Measurements from ENCODE around the gene ALDH1A3. TPM values are rescaled to one million over a fixed set of nuclear protein-coding genes. Genes with fewer than 3 reads are reported as not detected.
A peak's percentile ranks its signal among the peaks of the same experiment; 100 is the strongest.

ALDH1A3 gene
- total and polyA plus RNA-seq, 8 donors: 3.5 to 87.2 (median 30.3) TPM

DNA sequence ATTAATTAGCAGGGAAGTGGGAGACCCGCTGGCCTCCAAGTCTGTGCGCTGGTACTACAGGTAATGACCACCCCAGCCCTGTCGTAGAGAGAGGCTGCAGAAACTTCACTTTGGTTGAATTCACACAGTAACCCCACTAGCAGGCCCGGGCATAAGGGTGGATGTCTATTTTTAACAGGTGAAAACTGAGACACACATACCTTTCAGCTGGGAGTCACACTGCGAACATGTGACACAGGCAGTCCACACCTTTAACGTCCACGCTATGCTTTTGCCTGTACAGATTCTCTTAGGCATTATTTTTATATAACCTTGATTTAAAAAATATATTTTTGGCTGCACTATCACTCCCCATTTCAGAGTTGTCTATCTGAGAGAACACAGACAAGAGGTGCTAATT is 43.4 kb downstream of the ALDH1A3 start:
- intact Hi-C loops (cut with DNase I; ENCODE audit: low total_unique reads): no loop called here
- Histone ChIP-seq H3K36me3 (peaks cover 3 to 36% (median 32%) of the 10 kb centered on the region in 4 donors), H3K27me3 (peaks cover 0 to 10% (median 4%) of the 10 kb centered on the region in 3 donors), H3K4me3 (no peak overlapping the region), H3K27ac (peak overlapping the region in 2 of 5 donors; percentile 31 to 72), H3K9me3 (no peaks in the 10 kb centered on the region), H3K4me1 (peaks cover 9 to 28% (median 22%) of the 10 kb centered on the region in 4 donors)
- TF ChIP-seq POLR2A (IDR thresholded peaks at IDR 0.05) (no peak), EP300 (IDR thresholded peaks at IDR 0.05) (no peak), POLR2AphosphoS5 (IDR thresholded peaks at IDR 0.05) (no peak)
- TF ChIP-seq, protein P1, sequence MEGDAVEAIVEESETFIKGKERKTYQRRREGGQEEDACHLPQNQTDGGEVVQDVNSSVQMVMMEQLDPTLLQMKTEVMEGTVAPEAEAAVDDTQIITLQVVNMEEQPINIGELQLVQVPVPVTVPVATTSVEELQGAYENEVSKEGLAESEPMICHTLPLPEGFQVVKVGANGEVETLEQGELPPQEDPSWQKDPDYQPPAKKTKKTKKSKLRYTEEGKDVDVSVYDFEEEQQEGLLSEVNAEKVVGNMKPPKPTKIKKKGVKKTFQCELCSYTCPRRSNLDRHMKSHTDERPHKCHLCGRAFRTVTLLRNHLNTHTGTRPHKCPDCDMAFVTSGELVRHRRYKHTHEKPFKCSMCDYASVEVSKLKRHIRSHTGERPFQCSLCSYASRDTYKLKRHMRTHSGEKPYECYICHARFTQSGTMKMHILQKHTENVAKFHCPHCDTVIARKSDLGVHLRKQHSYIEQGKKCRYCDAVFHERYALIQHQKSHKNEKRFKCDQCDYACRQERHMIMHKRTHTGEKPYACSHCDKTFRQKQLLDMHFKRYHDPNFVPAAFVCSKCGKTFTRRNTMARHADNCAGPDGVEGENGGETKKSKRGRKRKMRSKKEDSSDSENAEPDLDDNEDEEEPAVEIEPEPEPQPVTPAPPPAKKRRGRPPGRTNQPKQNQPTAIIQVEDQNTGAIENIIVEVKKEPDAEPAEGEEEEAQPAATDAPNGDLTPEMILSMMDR (IDR thresholded peaks at IDR 0.05): no peak
- WGBS, 5 donors: 85 to 92% (median 91%) methylated on average over 7 of the region's 7 CpGs
- no peak for DNase-seq

DNA sequence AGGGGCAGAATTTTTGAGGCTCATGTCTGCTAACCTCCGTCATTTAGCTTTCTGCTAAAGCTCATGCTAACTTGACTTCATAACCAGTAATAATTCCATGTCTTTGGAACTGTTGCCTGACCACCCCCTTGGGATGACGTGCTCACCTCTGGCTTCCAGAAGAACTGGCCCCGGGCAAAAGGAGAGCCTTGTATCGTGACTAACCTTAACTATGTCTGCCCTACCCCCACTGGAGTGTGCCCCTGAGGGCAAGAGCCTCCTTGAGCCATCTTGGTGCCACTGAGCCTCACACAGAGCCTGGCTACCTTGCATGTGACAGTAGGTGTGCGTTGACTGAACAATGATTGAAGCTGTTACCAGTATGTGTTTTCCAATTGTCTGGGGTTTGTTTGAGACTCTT is 44.3 kb downstream of the ALDH1A3 start:
- intact Hi-C loops (cut with DNase I; ENCODE audit: low total_unique reads): no loop called here
- Histone ChIP-seq H3K36me3 (peaks cover 3 to 44% (median 39%) of the 10 kb centered on the region in 4 donors), H3K9me3 (no peaks in the 10 kb centered on the region), H3K4me1 (peaks cover 6 to 20% (median 14%) of the 10 kb centered on the region in 4 donors), H3K27me3 (peaks cover 0 to 5% (median 4%) of the 10 kb centered on the region in 3 donors), H3K27ac (peak overlapping the region in 1 of 5 donors; percentile 72), H3K4me3 (no peak overlapping the region)
- TF ChIP-seq POLR2A (IDR thresholded peaks at IDR 0.05) (no peak), POLR2AphosphoS5 (IDR thresholded peaks at IDR 0.05) (no peak), EP300 (IDR thresholded peaks at IDR 0.05) (no peak)
- TF ChIP-seq, protein P1 (IDR thresholded peaks at IDR 0.05): no peak
- DNase-seq: no peak
- WGBS, 5 donors: 83 to 91% (median 87%) methylated on average over 5 of the region's 5 CpGs

DNA sequence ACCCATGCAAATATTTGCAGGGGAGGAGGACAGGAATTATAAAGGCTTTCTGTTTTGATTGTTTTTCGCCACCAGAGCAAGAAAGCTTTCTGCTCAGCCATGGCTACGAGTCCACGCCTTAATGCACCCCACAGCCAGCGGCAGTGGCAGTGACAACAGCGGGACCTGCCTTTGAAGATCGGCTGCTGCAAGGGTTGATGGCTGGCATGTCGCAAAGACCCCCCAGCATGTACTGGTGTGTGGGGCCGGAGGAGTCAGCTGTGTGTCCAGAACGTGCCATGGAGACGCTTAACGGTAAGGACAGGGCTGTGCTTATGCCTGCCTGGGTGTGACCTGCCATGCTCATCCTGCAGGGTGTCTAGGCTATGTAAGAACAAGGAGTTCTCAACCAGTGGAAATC is 44.8 kb downstream of the ALDH1A3 start:
- 84 to 95% (median 92%) methylated on average over 11 of the region's 11 CpGs for WGBS, 5 donors

DNA sequence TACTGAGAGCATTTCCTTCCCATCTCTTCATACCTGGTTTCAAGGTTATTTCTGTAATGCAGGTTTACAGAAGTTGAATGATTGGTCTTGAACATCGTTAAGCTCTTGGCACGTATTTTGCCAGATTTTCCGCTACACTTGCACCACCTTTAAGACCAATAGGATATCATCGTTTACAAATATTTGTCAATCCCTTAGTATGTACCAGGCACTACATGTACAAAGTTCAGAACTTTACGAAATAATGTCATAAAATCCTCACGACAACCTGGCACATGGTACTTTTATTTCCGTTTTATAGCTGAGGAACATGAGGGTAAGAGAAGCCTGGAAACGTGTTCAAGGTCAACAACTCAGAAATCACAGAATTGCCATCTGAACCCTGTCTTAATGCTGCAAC is 45.8 kb downstream of the ALDH1A3 start:
- Histone ChIP-seq H3K4me1 (peaks cover 0 to 13% (median 3%) of the 10 kb centered on the region in 4 donors), H3K9me3 (no peaks in the 10 kb centered on the region), H3K36me3 (peaks cover 3 to 59% (median 50%) of the 10 kb centered on the region in 4 donors), H3K27me3 (no peaks in the 10 kb centered on the region), H3K4me3 (no peak overlapping the region), H3K27ac (no peak overlapping the region)
- WGBS, 5 donors: 77 to 94% (median 93%) methylated on average over 8 of the region's 8 CpGs
- intact Hi-C loops (cut with DNase I; ENCODE audit: low total_unique reads): no loop called here
- no peak for DNase-seq
- TF ChIP-seq, protein P1 (IDR thresholded peaks at IDR 0.05): no peak
- TF ChIP-seq POLR2AphosphoS5 (IDR thresholded peaks at IDR 0.05) (no peak), POLR2A (IDR thresholded peaks at IDR 0.05) (no peak), EP300 (IDR thresholded peaks at IDR 0.05) (no peak)

More for the DNA sequence above, 44.8 kb downstream of the ALDH1A3 start:
- intact Hi-C loops (cut with DNase I; ENCODE audit: low total_unique reads): no loop called here
- Histone ChIP-seq H3K9me3 (no peaks in the 10 kb centered on the region), H3K27me3 (peaks cover 0 to 5% (median 4%) of the 10 kb centered on the region in 3 donors), H3K4me3 (no peak overlapping the region), H3K36me3 (peaks cover 3 to 49% (median 44%) of the 10 kb centered on the region in 4 donors), H3K27ac (no peak overlapping the region), H3K4me1 (peaks cover 6 to 20% (median 12%) of the 10 kb centered on the region in 4 donors)
- no peak for TF ChIP-seq POLR2A (IDR thresholded peaks at IDR 0.05)
- DNase-seq: no peak

DNA sequence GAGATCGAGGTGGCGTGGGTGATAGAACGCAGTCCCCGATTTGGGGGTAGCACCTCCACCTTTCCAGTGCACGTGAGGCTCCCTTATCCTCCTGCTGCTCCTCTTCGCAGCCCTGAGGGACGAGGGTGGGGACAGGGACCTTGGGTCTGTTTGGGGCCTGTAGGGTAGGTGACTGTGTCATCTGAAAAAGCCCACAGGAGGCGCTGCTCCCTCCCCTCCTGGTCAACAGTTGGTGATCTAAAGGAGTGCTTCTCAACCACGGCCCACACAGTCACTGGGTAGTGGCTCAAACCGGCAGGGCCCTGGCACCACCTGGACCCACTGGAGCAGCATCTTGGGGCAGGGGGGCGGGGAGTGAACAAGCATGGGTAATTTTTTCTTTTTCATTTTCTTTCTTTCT is 46.6 kb downstream of the ALDH1A3 start:
- Histone ChIP-seq H3K4me3 (no peak overlapping the region), H3K27ac (no peak overlapping the region), H3K9me3 (no peaks in the 10 kb centered on the region), H3K27me3 (no peaks in the 10 kb centered on the region), H3K4me1 (peaks cover 0 to 5% (median 0%) of the 10 kb centered on the region in 4 donors), H3K36me3 (peaks cover 3 to 59% (median 50%) of the 10 kb centered on the region in 4 donors)
- no peak for DNase-seq
- WGBS, 5 donors: 85 to 93% (median 91%) methylated on average over 10 to 11 of the region's 11 CpGs
- intact Hi-C loops (cut with DNase I; ENCODE audit: low total_unique reads): no loop called here
- TF ChIP-seq POLR2A (IDR thresholded peaks at IDR 0.05) (no peak), EP300 (IDR thresholded peaks at IDR 0.05) (no peak), POLR2AphosphoS5 (IDR thresholded peaks at IDR 0.05) (no peak)
- TF ChIP-seq, protein P1 (IDR thresholded peaks at IDR 0.05): no peak

Data from stomach (tissue), 9 donors.